Measurements from ENCODE around the gene TMEM119. TPM values are rescaled to one million over a fixed set of nuclear protein-coding genes. Genes with fewer than 3 reads are reported as not detected.
"Not testable (repeated sequence)": the region's sequence is repeated elsewhere in the genome, so short reads cannot be mapped to it uniquely, and the experiment has no call there.

TMEM119 gene
- total RNA-seq, 1 donor from 2014 or later: 27.2 TPM

- Mint-ChIP-seq H3K27me3 (peaks cover 3% of the 10 kb centered on the region), H3K36me3 (no peaks in the 10 kb centered on the region), H3K9me3 (peaks cover 5% of the 10 kb centered on the region), H3K4me3 (no peak overlapping the region), H3K27ac (no peak overlapping the region), H3K4me1 (ENCODE audit: unreplicated experiment) (peaks cover 12% of the 10 kb centered on the region)
- TF ChIP-seq CTCF (conservative IDR thresholded peaks at IDR 0.05): no peak
- no peak for DNase-seq (ENCODE audit: extremely low spot score, unreplicated experiment)
These were observed 19.1 kb downstream of the TMEM119 start for GRCh38 chr12:108578813-108579212.

GRCh38 chr12:108578264-108578663, 19.6 kb downstream of the TMEM119 start:
- no peak overlapping the region for H3K4me3 Mint-ChIP-seq
- DNase-seq (ENCODE audit: extremely low spot score, unreplicated experiment): no peak
- no peak for TF ChIP-seq CTCF (conservative IDR thresholded peaks at IDR 0.05)

GRCh38 chr12:108577458-108577857, 20.4 kb downstream of the TMEM119 start:
- Mint-ChIP-seq H3K36me3 (no peaks in the 10 kb centered on the region), H3K27ac (no peak overlapping the region), H3K9me3 (peaks cover 5% of the 10 kb centered on the region), H3K27me3 (peaks cover 3% of the 10 kb centered on the region), H3K4me1 (ENCODE audit: unreplicated experiment) (peaks cover 6% of the 10 kb centered on the region), H3K4me3 (no peak overlapping the region)
- no peak for DNase-seq (ENCODE audit: extremely low spot score, unreplicated experiment)
- no peak for TF ChIP-seq CTCF (conservative IDR thresholded peaks at IDR 0.05)

More at GRCh38 chr12:108578264-108578663, 19.6 kb downstream of the TMEM119 start:
- H3K4me1 Mint-ChIP-seq (ENCODE audit: unreplicated experiment): peaks cover 8% of the 10 kb centered on the region
- peaks cover 5% of the 10 kb centered on the region for H3K9me3 Mint-ChIP-seq
- no peak overlapping the region for H3K27ac Mint-ChIP-seq
- H3K27me3 Mint-ChIP-seq: peaks cover 3% of the 10 kb centered on the region
- H3K36me3 Mint-ChIP-seq: no peaks in the 10 kb centered on the region

GRCh38 chr12:108576660-108577234, 21.1 kb downstream of the TMEM119 start:
- no peak for DNase-seq (ENCODE audit: extremely low spot score, unreplicated experiment)
- no peak for TF ChIP-seq CTCF (conservative IDR thresholded peaks at IDR 0.05)
- Mint-ChIP-seq H3K27me3 (peaks cover 3% of the 10 kb centered on the region), H3K27ac (no peak overlapping the region), H3K4me1 (ENCODE audit: unreplicated experiment) (peaks cover 6% of the 10 kb centered on the region), H3K9me3 (peaks cover 5% of the 10 kb centered on the region), H3K36me3 (no peaks in the 10 kb centered on the region), H3K4me3 (no peak overlapping the region)

- no peak overlapping the region for H3K27ac Mint-ChIP-seq
- H3K9me3 Mint-ChIP-seq: peaks cover 5% of the 10 kb centered on the region
- peaks cover 1% of the 10 kb centered on the region for H3K4me1 Mint-ChIP-seq (ENCODE audit: unreplicated experiment)
- TF ChIP-seq CTCF (conservative IDR thresholded peaks at IDR 0.05): no peak
- H3K27me3 Mint-ChIP-seq: peaks cover 3% of the 10 kb centered on the region
- H3K36me3 Mint-ChIP-seq: no peaks in the 10 kb centered on the region
- H3K4me3 Mint-ChIP-seq: no peak overlapping the region
- DNase-seq (ENCODE audit: extremely low spot score, unreplicated experiment): peak; percentile 39
These were observed 22.5 kb downstream of the TMEM119 start for GRCh38 chr12:108575199-108575912.

- not testable (repeated sequence) for H3K4me3 Mint-ChIP-seq; H3K27ac Mint-ChIP-seq; H3K36me3 Mint-ChIP-seq; H3K4me1 Mint-ChIP-seq (ENCODE audit: unreplicated experiment); H3K9me3 Mint-ChIP-seq; DNase-seq (ENCODE audit: extremely low spot score, unreplicated experiment); H3K27me3 Mint-ChIP-seq
These were observed 23.6 kb downstream of the TMEM119 start for GRCh38 chr12:108574276-108574675.

All from type B pancreatic cell (in vitro differentiated cells).